Osteoblast (primary cell): ENCODE measurements around the gene RINT1. TPM values are rescaled to one million over a fixed set of nuclear protein-coding genes. Genes with fewer than 3 reads are reported as not detected.

Experiments used
- DNase-seq: peaks from one replicate; pipeline ENCODE4 v3.0.0; 2011; ENCODE audit warnings: low spot score, mixed read lengths; ENCODE audit not compliant: insufficient read length; ENCODE audit errors: missing footprints
- H2AFZ ChIP-seq: 2 replicates; pipeline ENCODE4 v1.6.0; 2011; ENCODE audit warnings: mild to moderate bottlenecking, low read length
- H3K27ac ChIP-seq: 2 replicates; pipeline ENCODE4 v1.5.1; 2011; ENCODE audit warnings: mild to moderate bottlenecking, low read depth, low read length, moderate library complexity
- H3K27me3 ChIP-seq: 2 replicates; pipeline ENCODE4 v1.6.0; 2012; ENCODE audit warnings: mild to moderate bottlenecking, control low read depth, inconsistent platforms, low read length, moderate library complexity; ENCODE audit not compliant: insufficient read depth
- H3K36me3 ChIP-seq: 2 replicates; pipeline ENCODE4 v1.5.1; 2011; ENCODE audit warnings: mild to moderate bottlenecking, low read length, control low read depth, moderate library complexity; ENCODE audit not compliant: insufficient read depth
- H3K4me1 ChIP-seq: 2 replicates; pipeline ENCODE4 v1.5.1; 2011; ENCODE audit warnings: mild to moderate bottlenecking, low read length, control low read depth, moderate library complexity; ENCODE audit not compliant: insufficient read depth
- H3K4me2 ChIP-seq: 2 replicates; pipeline ENCODE4 v1.6.0; 2011; ENCODE audit warnings: mild to moderate bottlenecking, low read length; ENCODE audit not compliant: insufficient read depth
- H3K4me3 ChIP-seq: fragments of 200-600 bp; sonication (generic); 3 replicates; pipeline ENCODE4 v1.5.1; 2012; ENCODE audit warnings: mild to moderate bottlenecking, low read length, inconsistent platforms; ENCODE audit not compliant: insufficient read depth
- H3K79me2 ChIP-seq: 2 replicates; pipeline ENCODE4 v1.6.0; 2012; ENCODE audit warnings: mild to moderate bottlenecking, low read length, control low read depth, inconsistent platforms; ENCODE audit not compliant: insufficient read depth
- H3K9me3 ChIP-seq: 2 replicates; pipeline ENCODE4 v1.5.1; 2011; ENCODE audit warnings: low read depth, low read length, control low read depth
- H4K20me1 ChIP-seq: 2 replicates; pipeline ENCODE4 v1.6.0; 2012; ENCODE audit warnings: mild to moderate bottlenecking, low read length, control low read depth; ENCODE audit not compliant: insufficient read depth
- CTCF ChIP-seq: IDR thresholded peaks from 2 replicates; pipeline ENCODE4 v1.5.1; 2011; ENCODE audit warnings: mild to moderate bottlenecking, low read depth, low read length, moderate library complexity; ENCODE audit errors: extremely low read depth
- total RNA-seq: library from RNA; depleted of rRNA; stranded (reverse); fragments of >200 nt; gene quantifications from 2 replicates; pipeline ENCODE4 v1.2.3, GENCODE V29; 2012

Gene RINT1
- total RNA-seq, 1 donor: 16.6 TPM

DNA sequence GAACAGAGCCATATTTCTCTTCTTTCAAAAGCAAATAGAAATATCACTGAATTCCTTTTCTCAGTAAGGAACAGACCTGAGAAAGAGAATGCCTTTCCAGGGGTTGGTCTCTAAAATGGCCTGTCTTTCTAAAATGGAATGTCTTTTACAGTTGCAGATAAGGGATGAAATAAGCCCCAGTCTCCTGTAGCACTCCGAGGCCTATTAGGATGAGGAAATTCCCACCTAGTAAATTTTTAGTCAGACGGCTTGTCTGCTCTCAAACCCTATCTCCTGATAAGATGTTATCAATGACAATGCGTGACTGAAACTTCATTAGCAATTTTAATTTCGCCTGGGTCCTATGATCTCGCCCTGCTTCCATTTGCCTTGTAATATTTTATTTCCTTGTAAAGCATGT lies 52.2 kb downstream of the RINT1 start:
- Histone ChIP-seq H3K4me1 (peaks cover under 1% of the 10 kb centered on the region), H3K36me3 (no peaks in the 10 kb centered on the region), H3K4me2 (no peak overlapping the region), H3K9me3 (no peaks in the 10 kb centered on the region), H3K27me3 (no peaks in the 10 kb centered on the region), H3K27ac (no peak overlapping the region), H4K20me1 (no peaks in the 10 kb centered on the region), H2AFZ (no peak overlapping the region), H3K79me2 (no peaks in the 10 kb centered on the region), H3K4me3 (no peak overlapping the region)
- no peak for TF ChIP-seq CTCF
- no peak for DNase-seq

- no peak overlapping the region for H2AFZ ChIP-seq
- H3K79me2 ChIP-seq: no peaks in the 10 kb centered on the region
- no peaks in the 10 kb centered on the region for H3K36me3 ChIP-seq
- TF ChIP-seq CTCF: no peak
- no peaks in the 10 kb centered on the region for H3K9me3 ChIP-seq
- H4K20me1 ChIP-seq: no peaks in the 10 kb centered on the region
- DNase-seq: no peak
- no peak overlapping the region for H3K4me2 ChIP-seq
- no peaks in the 10 kb centered on the region for H3K27me3 ChIP-seq
- H3K4me1 ChIP-seq: peaks cover 2% of the 10 kb centered on the region
- no peak overlapping the region for H3K4me3 ChIP-seq
- no peak overlapping the region for H3K27ac ChIP-seq
Measured at GRCh38 chr7:105585850-105586500, 54.0 kb downstream of the RINT1 start.

DNA sequence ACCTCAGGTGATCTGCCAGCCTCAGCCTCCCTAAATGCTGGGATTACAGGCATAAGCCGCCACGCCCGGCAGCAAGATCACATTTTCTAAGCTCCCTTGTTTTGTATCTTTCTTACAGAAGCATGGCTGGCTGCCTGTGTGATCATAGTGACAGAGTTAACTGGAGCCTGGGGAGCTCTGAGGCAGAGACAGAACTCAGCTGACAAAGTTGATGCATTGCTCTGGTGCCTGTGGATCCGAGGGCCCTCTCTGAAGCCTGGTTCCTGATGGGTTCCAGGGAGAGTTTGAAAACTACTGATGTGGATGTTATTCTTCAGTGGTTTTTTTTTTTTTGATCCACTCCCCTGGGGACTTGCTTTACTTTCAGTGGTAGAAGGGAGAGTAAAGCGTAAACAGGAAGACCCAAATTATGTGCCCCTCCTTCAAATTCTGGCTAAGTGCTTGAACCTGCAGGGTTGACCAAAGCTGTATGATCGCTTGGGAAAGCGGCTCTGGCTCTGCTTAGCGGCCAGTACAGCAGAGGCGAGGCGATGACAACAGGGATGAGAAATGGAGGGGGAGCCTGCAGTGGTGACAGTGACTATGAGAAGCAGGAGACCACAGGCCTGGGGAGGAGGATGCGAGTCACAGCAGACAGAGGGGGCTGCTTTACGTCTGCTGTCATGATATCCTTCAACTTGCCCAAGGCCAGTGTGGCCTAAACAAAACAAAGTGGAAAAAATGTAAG lies 56.1 kb downstream of the RINT1 start:
- Histone ChIP-seq H3K79me2 (no peaks in the 10 kb centered on the region), H4K20me1 (no peaks in the 10 kb centered on the region), H3K27me3 (no peaks in the 10 kb centered on the region), H3K9me3 (no peaks in the 10 kb centered on the region), H2AFZ (peak overlapping the region; percentile 71), H3K4me3 (no peak overlapping the region), H3K4me1 (peaks cover 2% of the 10 kb centered on the region), H3K4me2 (no peak overlapping the region), H3K36me3 (no peaks in the 10 kb centered on the region), H3K27ac (no peak overlapping the region)
- peak; percentile 87 for DNase-seq
- no peak for TF ChIP-seq CTCF

DNA sequence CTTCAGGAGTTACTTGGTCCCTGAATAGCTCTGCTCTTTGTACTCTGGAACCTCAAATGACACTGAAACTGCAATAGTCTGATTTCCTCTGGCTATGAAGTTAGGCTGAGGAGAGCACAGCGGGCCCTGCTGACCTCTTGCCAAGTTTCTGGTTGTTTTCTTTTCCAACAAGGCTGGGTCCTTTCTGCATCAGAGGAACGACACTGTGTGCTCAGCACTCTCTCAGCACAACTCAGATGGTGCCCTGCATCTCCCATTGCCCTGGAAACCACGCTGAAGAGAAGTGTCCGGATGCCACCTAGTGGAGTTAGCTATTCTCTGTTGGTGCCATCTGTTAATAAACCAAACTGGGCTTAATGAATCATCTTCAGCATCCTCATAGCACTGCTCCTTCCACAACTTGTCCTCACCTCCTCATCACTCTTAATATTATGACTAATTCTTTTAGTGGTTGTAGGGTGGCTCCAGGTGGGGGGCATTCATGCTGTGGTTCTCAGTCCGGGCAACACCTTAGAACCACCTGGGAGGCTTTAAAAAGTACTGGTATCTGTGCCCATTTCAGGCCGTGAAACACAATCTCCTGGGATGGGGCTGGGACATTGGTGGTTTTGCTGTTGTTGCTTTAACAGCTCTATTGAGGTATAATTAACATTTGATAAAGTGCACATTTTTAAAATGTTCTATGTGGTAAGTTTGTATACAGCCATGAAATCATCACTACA lies 57.5 kb downstream of the RINT1 start:
- no peak overlapping the region for H3K4me3 ChIP-seq
- no peaks in the 10 kb centered on the region for H3K36me3 ChIP-seq
- TF ChIP-seq CTCF: peak; percentile 85
- H3K27ac ChIP-seq: no peak overlapping the region
- H3K27me3 ChIP-seq: peaks cover 2% of the 10 kb centered on the region
- no peak overlapping the region for H3K4me2 ChIP-seq
- H2AFZ ChIP-seq: peak overlapping the region; percentile 37
- no peaks in the 10 kb centered on the region for H3K79me2 ChIP-seq
- peaks cover 2% of the 10 kb centered on the region for H3K4me1 ChIP-seq
- peak; percentile 93 for DNase-seq
- H3K9me3 ChIP-seq: no peaks in the 10 kb centered on the region
- H4K20me1 ChIP-seq: no peaks in the 10 kb centered on the region
